Brain microvascular endothelial cell (primary cell): ENCODE results near the gene MERTK.
"Not testable (repeated sequence)": the region's sequence is repeated elsewhere in the genome, so short reads cannot be mapped to it uniquely, and the experiment has no call there.

Experiments
- DNase-seq: peaks from one replicate; pipeline ENCODE4 v3.0.0-alpha.2; 2020
- H3K27ac ChIP-seq: fragments of 250-450 bp; sonication (Bioruptor Pico); 2 replicates; pipeline ENCODE4 v1.5.1; 2020; ENCODE audit warnings: mild to moderate bottlenecking, moderate library complexity
- H3K27me3 ChIP-seq: fragments of 250-450 bp; sonication (Bioruptor Pico); replicated peaks from 2 replicates; pipeline ENCODE4 v1.5.1; 2020; ENCODE audit warnings: mild to moderate bottlenecking
- H3K36me3 ChIP-seq: fragments of 250-450 bp; sonication (Bioruptor Pico); replicated peaks from 2 replicates; pipeline ENCODE4 v1.5.1; 2020; ENCODE audit warnings: mild to moderate bottlenecking
- H3K4me3 ChIP-seq: 2 replicates; pipeline ENCODE4 v1.5.1; 2011; ENCODE audit warnings: low read depth, mild to moderate bottlenecking, control low read depth, low read length, moderate library complexity
- in situ Hi-C: cut with HindIII; loops from 2 replicates; pipeline ENCODE4 v1.10.0; 2017; ENCODE audit warnings: low sequenced_read_pairs, low pct_ligation_motif_present
- TF ChIP-seq, protein P1 (sequence below): IDR thresholded peaks from 2 replicates; pipeline ENCODE4 v1.5.1; 2011; ENCODE audit warnings: low read depth, mild to moderate bottlenecking, moderate library complexity, low read length, control low read depth, inconsistent platforms; ENCODE audit errors: missing control alignments

The MERTK gene

GRCh38 chr2:111903516-111903915 is 5.1 kb downstream of the MERTK start:
- in situ Hi-C loops = no loop called here
- Histone ChIP-seq H3K36me3 (no peaks in the 10 kb centered on the region), H3K27me3 (peaks cover 10% of the 10 kb centered on the region), H3K27ac (no peak overlapping the region), H3K4me3 (no peak overlapping the region)
- no peak for DNase-seq
- TF ChIP-seq, protein P1, sequence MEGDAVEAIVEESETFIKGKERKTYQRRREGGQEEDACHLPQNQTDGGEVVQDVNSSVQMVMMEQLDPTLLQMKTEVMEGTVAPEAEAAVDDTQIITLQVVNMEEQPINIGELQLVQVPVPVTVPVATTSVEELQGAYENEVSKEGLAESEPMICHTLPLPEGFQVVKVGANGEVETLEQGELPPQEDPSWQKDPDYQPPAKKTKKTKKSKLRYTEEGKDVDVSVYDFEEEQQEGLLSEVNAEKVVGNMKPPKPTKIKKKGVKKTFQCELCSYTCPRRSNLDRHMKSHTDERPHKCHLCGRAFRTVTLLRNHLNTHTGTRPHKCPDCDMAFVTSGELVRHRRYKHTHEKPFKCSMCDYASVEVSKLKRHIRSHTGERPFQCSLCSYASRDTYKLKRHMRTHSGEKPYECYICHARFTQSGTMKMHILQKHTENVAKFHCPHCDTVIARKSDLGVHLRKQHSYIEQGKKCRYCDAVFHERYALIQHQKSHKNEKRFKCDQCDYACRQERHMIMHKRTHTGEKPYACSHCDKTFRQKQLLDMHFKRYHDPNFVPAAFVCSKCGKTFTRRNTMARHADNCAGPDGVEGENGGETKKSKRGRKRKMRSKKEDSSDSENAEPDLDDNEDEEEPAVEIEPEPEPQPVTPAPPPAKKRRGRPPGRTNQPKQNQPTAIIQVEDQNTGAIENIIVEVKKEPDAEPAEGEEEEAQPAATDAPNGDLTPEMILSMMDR = no peak

DNA sequence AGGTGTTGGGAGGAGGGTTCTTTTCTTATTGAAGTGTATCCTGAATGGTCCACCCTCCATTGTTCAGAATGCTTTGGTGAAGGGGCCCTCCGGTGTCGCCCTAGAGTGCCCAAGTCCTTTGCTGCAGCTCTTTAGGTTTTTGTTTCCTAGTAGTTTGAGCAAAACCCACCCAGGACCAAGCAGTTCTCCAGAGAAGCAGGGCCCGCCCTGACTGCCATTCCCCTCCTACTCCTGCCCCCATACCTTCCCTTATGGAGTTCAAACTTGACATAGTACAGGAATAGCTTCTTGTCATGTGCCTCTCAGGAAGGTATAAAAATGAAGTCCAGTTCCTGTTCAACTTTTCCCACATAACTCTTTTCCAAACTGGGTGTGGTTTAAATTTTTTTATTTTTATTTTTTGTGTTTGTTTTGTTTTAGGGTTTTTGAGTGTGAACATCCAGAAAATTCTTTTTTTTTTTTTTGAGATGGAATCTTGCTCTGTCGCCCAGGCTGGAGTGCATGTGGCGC is 5.6 kb downstream of the MERTK start:
- H3K36me3 ChIP-seq = no peaks in the 10 kb centered on the region
- TF ChIP-seq, protein P1 = no peak
- no peak for DNase-seq
- no peak overlapping the region for H3K27ac ChIP-seq
- in situ Hi-C loops = no loop called here
- no peak overlapping the region for H3K4me3 ChIP-seq
- peaks cover 6% of the 10 kb centered on the region for H3K27me3 ChIP-seq

DNA sequence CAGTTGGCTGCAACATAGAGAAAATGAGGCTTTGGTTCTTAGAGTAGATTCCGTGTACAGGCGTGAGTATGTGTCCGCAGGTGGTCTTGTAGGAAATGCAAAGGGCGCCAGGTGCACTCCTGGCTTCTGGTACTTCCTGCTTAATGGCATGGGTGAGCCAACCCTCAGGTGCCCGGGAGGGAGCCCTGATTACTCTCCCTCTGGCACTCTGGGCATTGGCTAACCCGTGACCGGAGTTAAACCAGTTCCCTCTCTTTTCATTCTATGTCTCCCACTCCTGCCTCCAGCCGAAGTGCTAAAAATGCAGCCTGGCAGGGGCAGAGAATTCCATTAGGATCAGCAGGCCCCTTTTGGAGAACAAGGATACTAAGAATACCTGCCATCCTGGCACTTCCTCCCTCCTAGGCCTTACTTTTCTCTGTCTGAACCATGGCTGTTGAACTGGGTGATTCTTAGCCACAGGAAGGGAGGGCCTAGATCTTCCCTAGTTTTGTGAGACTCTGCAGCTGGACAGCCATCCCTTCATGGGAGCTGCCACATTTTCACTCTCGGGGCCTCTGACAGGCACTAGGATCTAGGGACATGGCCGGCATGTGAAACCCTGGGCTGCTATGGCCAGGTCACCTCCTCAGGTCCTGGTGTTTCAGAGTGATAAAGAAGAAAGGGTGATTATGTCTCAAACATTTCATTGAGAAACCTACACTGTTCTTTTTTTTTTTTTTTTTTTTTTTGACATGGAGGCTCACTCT is 6.5 kb downstream of the MERTK start:
- TF ChIP-seq, protein P1 = no peak
- Histone ChIP-seq H3K27ac (no peak overlapping the region), H3K4me3 (no peak overlapping the region), H3K36me3 (no peaks in the 10 kb centered on the region), H3K27me3 (peaks cover 2% of the 10 kb centered on the region)
- DNase-seq = no peak
- in situ Hi-C loops = no loop called here

GRCh38 chr2:111905475-111905869 is 7.1 kb downstream of the MERTK start:
- H3K27me3 ChIP-seq, in situ Hi-C loops, H3K4me3 ChIP-seq, H3K36me3 ChIP-seq, H3K27ac ChIP-seq, DNase-seq: not testable (repeated sequence)

- DNase-seq = no peak
- Histone ChIP-seq H3K27ac (no peak overlapping the region), H3K36me3 (no peaks in the 10 kb centered on the region), H3K4me3 (no peak overlapping the region), H3K27me3 (peaks cover 2% of the 10 kb centered on the region)
- in situ Hi-C loops = no loop called here
- TF ChIP-seq, protein P1 = no peak
These were observed 7.8 kb downstream of the MERTK start for GRCh38 chr2:111905990-111906735.

DNA sequence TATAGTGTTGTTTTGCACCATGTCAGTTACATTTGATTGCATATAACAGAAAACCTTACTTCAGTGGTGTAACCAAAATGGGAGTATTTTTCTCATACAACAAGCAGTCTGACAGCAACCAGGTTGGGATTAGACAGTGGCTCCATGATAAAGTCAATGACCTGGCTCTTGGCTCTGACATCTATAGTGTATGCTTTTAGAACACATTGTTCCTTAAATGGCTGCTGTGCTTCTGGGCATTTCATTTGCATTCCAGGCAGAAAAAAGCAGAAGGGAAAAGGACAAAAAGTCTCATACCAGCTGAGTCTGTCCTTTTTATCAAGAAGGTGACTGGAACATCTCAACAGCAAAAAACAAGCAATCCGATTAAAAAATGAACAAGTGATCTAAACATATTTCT is 10.2 kb downstream of the MERTK start:
- TF ChIP-seq, protein P1 = no peak
- H3K27me3 ChIP-seq = no peaks in the 10 kb centered on the region
- no peak overlapping the region for H3K27ac ChIP-seq
- H3K4me3 ChIP-seq = no peak overlapping the region
- in situ Hi-C loops = no loop called here
- DNase-seq = no peak
- H3K36me3 ChIP-seq = no peaks in the 10 kb centered on the region
